ENCODE data around the gene CRTC3.
"Not testable (repeated sequence)": the region's sequence is repeated elsewhere in the genome, so short reads cannot be mapped to it uniquely, and the experiment has no call there.

CRTC3 gene

DNA sequence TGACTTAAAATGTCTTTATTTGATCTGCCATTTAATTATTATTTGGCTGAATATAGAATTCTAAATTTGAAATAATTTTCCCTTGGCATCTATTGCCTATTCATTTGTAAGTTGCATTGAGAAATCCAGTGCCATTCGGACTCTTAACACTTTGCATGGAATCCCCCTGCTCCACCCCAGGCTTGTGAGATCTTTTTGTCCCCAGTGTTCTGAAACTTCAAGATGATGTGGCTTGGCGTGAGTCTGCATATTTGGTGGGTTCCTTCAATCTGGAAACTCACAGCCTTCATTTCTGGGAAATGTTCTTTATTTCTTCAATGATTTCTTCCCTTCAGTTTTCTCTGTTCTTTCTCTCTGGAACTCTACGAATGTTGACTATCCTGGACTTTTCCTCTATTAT lies 103.6 kb downstream of the CRTC3 start:
- no peak for DNase-seq

DNA sequence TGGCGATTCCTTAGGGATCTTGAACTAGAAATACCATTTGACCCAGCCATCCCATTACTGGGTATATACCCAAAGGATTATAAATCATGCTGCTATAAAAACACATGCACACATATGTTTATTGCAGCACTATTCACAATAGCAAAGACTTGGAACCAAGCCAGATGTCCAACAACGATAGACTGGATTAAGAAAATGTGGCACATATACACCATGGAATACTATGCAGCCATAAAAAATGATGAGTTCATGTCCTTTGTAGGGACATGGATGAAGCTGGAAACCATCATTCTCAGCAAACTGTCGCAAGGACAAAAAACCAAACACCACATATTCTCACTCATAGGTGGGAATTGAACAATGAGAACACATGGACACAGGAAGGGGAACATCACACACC lies 107.3 kb downstream of the CRTC3 start:
- DNase-seq, result not testable (repeated sequence)

DNA sequence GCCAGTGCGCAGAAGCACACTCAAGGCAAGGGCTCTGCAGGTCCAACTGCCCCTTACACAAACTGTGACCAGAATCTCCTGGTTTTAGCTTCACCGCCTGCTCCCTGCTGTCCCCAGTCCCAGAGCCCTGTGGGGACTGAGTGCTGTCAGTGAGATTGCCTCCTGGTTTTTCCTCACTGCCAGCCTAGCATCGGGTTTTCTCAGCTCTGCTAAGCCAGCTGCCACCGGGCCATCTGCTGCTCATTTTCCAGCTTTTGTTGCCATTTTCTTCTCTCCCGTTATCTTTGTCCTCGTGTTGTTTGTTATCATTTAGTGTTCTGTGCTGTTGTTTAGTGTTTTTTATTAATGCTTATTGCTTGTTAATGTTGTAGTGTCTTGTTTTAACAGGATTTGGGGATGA lies 108.0 kb downstream of the CRTC3 start:
- no peak for DNase-seq

DNA sequence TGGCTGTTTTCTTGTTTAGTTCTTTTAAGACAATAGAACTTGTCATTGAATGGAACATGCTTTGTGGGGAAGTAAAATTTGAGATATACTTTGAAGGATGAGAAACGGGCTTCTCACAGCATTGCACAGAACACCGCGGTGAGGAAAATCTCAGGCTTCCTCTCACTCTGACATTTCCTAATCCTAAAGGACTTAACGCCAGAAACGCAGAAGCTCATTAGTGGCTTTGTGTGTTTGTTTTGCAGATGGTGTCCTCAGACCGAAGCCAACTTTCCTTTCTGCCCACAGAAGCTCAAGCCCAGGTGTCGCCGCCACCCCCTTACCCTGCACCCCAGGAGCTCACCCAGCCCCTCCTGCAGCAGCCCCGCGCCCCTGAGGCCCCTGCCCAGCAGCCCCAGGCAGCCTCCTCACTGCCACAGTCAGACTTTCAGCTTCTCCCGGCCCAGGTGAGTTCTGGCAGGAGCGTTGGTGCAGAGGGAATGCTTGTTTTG lies 108.5 kb downstream of the CRTC3 start:
- no peak for DNase-seq

DNA sequence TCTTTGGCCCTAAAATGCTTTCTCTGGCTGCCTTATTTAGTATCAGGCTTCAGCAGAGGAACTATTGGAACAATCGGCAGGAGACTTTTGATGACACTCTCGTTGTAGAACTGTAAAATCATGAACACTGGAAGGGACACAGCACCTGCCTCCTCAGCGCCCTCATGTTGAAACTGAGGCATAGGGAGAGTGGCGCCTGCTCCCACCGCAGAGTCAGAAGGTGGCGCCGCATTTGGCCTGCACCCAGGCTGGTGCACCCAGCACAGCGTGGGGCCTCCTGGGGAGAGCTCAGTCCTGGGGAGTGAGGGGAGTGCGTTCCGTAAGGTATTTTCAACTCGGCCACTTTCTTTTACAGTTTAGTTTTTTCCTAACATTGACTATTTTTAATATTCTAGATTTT lies 109.2 kb downstream of the CRTC3 start:
- no peak for DNase-seq

DNA sequence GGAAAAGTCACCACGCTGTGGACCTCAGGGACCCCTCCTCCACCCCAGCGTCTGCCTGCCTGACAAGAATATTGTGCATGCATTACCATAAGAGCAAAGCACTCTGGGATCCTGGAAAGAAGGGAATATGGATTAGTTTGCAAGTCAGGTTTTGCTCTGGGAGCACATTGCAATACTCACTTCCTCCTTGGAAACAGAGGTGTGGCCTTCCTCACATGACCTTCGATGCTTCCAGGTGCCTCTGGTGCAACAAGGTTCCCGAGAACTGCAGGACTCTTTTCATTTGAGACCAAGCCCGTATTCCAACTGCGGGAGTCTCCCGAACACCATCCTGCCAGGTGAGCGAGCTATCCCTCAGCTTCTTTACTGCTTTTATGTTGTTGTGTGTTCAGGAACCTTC lies 111.1 kb downstream of the CRTC3 start:
- DNase-seq, result no peak

DNA sequence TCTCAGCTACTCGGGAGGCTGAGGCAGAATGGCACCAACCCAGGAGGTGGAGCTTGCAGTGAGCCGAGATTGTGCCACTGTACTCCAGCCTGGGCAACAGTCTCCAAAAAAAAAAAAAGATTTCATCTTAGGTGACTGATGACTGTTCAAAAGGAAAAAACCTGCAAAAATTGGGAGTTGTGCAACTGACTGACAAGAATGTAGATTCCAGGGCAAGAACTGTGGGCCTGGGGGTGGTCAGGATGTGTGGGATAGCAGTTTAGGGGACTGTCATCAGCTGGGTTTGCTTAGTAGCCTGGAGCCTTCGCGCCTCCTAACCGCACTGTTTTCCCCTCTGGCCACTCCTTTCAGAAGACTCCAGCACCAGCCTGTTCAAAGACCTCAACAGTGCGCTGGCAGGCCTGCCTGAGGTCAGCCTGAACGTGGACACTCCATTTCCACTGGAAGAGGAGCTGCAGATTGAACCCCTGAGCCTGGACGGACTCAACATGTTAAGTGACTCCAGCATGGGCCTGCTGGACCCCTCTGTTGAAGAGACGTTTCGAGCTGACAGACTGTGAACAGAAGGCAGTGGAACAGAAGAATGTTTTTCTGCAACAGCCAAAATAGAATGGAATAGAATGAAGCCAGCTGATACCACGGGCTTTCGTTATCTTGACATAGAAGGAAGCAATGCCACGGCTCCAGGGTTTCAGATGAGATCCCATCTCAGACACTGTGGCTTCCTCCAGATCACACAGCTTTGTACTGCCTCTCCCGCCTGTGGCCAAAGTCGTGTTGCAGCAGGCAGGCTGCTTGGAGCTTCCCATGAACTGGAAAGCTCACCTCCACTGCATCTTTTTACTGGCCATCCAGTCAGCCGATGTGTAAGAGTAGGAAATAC lies 112.1 kb downstream of the CRTC3 start:
- DNase-seq, result no peak

DNA sequence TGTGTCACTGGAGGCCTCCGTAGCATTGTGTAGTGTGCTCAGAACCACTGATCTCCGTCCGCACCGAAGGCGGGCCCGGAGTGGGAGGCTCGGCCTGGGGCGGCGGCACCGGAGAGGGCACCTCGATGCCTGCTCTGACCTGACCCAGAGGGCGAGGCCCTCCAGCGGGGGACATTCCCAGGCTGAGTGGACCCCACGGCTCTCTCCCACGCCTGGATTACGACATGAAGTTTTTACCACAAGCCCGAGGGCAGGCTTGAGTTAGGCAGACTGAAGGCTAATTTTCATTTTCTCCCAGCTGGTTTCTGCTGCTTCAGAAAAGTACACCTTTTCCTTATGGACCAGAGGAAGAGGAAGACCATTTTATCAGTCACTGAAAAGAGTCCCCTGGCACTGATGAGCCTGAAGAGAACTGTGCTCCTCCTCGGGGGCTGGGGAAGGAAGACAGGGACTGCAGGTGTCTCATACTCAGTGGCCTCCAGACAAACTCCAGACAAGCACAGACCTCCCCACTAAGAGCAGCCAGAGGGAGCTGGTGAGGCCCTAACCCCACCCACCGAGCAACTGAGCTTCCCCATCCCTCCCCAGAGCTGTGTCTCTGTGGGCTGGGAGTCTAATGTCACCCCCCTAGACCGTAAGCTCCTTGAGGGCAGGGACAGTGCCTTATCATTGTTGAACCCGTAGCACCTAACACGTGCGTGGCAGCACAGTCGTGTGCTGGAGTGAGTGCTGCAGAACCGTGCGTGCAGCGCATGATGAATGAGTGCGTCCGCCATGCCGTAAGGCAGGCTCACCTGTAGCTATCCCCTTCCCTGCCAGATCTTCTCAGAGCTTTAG lies 113.0 kb downstream of the CRTC3 start:
- DNase-seq, result no peak

DNA sequence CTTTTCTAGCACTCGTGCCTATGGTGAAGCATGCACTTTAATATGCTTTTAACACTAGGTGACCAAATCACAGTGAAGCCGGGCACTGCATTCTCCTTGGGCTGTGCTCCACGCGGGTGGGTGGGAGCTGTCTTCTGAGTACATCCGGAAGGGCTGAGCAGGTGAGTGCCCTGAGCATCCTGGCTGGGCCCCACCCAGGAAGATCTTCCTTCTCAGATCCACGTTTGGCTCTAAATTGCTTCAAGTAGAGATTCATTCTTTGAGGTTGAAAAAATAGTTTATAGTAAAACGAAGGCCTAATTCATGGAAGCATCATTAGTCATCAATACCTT lies 113.5 kb downstream of the CRTC3 start:
- no peak for DNase-seq

DNA sequence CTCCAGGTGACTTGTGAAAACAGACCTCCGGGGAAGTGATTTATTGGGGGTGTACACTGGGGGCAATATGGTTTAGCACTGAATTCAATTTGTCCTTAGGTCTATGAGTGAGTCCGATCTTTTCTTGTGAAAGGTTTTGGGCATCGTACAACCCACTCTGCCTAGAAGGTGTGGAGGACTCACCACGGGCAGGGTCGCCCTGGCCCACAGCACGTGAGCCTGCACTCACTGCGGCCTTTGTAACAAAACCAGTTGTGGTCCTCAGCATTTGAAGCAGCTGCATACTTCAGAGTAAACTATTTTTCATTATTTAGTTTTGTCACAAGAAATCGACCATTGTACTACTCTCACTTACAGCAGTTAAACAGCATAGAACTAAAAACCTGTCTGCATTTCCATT lies 114.8 kb downstream of the CRTC3 start:
- DNase-seq, result no peak

DNA sequence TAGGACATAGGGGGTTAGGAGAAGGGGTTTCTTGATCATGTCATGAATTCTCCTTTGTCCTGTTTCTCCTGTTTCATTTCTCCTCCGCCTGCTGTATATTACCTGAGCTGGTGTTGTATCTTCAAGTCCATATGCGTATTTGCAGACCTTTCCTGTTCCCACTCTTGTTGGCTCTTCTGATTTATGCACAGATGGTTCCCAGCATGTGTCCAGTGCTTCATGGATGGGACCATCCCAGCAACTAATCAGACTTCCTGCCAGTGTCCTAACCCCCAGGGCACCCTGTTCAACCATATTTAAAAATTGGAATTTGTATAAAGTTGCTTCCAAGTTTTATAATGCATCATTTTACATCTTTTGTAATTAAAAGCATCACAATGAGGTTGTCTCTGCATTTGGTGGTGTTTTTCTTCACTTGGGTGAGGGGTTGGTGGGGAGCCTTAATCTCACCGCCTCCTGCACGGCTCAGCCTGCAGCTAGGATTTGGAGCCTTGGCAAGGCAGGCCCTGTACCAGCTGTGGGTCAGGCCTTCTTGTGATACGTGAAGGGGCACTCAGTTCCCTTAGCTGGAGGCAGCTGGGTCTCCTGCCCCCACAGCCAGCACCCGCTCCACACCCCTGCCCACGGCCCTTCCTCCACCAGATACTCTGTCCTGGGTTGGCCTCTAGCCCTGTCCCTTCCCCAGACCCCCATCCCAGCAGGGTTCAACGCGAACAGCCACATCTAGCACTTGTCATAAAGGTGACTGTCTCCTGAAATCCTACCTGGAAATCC lies 115.4 kb downstream of the CRTC3 start:
- DNase-seq, result no peak

DNA sequence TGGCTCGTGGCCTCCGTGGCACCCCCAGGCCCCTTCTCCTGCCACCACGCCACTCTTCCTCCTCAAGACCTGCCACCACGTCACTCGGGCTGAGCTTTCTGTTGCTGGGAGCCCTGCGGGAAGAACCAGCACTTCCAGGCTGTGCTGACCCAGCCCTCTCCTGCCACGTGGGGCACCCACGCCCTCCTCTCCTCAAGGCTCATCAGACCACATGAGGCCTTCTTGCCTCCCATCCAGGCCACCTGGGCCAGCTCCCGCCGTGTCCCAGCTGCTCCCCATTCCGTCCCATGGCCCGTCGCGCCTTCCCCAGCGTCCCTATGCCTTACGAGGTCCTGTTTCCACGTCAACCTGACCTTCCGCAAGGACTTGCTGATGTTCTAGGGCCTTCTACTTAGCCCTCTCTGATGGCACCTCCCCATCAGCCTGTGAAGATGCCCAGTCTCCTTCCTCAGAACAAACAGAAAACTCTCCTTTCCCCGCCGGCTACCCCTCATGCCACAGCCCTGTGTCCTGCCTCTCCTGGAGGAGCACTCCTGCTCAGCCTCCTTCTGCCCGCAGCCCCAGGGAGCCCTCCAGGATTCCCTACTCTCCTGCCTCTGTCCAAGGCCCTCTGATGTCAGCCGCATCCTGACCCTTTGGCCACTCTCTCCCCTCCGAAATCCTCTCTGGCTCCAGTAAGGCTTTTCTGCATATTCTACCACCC lies 116.3 kb downstream of the CRTC3 start:
- no peak for DNase-seq

DNA sequence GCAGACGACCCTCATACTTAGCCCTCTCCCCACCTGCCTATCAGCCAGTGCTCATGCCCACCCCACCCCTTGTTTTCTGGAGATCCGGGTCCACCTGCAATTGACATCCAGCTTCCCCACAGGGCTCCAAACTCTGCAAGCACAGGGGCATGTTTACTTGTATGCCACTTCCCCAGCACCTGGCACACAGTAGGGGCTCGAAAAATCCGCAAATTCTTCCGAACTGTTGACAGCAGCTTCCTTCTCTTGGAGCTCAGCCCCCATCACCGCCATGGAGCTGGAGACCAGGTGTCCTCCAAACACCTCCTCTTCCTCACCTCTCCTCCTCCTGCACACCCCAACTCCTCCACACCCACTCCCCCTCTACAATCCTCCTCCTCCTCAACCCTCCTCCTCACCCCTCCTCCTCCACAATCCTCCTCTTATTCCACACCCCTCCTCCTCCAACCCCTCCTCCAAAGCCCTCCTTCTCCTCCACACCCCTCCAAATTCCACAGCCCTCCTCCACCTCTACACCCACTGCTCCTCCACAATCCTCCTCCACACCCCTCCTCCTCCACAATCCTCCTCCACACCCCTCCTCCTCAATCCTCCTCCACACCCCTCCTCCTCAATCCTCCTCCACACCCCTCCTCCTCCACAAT lies 117.1 kb downstream of the CRTC3 start:
- no peak for DNase-seq

DNA sequence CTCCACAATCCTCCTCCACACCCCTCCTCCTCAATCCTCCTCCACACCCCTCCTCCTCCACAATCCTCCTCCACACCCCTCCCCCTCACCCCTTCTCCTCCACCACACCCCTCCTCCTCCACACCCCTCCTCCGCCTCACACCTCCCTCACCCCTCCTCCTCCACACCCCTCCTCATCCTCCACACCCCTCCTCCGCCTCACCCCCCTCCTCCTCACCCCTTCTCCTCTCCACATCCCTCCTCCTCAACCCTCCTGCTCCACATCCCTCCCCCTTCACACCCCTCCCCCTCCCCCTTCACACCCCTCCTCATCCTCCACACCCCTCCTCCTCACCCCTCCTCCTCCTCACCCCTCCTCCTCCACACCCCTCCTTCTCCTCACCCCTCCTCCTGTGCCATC lies 117.6 kb downstream of the CRTC3 start:
- DNase-seq, result no peak

DNA sequence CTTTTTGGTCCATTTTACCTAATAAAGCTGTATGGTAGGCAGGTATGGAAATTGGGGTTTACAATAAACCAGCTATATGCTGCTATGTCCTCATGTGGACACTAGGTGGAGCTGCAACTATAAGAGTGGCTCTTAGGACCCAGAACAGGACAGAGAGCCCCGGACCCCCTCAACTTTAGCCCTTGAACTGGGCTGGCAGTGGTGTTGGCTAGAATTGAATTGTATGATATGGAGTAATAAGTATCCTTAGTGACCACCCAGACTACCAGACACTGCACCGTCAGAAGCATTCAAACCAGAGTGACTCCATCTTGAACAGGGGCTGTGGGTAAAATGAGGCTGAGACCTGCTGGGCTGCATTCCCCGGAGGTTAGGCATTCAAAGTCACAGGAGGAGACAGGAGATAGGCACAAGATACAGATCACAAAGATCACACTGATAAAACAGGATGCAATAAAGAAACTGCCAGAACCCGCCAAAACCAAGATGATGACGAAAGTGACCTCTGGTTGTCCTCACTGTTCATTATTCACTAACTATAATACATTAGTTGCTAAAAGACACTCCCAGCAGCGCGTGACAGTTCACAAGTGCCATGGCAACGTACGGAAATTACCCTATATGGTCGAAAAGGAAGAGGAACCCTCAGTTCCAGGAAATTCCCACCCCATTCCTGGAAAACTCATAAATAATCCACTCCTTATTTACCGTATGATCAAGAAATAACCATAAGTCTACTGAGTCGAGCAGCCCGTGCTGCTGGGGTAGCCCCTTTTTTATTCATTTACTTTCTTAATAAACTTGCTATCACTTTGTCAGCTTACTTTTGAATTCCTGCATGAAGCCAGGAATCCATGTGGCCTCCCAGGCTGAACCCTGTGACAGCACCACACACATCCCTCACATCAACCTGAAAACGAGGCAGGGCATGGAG lies 118.7 kb downstream of the CRTC3 start:
- DNase-seq, result peak; percentile 77

DNA sequence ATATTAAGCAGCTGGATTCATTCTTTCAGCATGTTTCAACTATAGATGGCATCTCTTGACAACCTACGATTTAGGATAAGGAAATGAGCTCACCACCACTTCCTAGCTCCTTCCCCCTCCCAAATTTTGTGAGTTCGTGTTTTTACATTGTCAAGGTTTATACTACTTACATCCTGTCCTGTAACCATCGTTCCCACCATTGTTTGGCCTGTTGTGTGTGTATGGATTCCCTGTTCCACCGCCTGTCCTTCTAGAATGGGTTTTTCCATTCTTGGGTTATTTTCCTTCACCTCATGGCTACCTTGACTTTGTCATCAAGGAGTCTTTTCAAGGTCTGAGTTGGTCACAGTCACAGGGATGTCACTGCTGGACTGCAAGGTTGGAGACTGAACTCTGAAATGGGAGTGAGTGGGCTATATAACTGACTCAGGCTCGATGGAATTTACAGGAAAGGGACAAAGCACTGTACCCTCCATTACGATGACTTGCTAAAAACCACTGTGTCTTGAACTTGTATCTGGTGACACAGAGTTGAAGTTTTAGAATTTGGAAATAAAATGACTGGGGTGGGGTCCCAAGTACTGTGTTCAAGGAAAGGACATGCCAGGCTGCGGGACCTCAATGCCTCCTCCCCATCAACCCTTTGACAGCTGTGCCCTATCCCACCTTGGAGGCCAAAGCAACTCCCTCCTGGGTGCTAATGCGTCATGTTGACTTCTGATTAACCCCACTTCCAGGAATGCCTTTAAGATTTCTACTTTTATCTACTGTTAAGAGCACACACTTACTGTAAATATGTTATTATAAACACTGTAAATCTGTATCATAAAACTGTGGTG lies 120.6 kb downstream of the CRTC3 start:
- no peak for DNase-seq

DNA sequence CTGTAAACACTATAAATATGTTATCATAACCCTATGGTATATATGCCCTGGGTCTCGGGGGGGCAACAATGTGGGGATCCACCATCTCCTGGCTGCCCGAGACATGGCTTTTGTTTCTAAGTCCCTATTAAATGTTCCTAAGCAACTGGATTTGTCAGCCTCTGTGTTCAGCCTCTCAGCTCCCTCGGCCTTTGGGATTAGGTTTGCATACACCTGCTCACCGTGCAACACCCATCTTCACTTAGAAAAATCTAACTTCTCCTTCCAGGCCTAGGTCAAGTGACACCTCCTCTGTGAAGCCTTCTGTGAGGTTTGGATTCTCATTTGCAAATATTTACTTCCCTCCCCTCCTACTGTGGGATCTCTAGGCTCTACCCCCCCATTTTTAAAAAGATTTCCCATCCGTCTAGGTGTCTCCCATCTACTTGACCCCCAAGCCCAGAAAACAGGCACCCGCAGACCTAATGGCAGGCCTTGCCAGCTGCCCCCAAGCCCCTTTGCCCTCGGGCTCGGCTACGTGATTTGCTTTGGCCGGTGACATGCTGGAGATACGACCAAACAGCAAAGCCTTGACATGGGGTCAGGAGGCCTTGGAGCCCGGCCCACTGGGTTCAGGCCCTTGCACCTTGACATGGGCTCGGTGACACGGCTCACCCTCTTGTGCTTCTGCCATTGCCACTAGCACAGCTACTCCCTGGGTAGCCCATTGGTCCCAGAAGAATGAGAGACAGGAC lies 121.4 kb downstream of the CRTC3 start:
- no peak for DNase-seq

DNA sequence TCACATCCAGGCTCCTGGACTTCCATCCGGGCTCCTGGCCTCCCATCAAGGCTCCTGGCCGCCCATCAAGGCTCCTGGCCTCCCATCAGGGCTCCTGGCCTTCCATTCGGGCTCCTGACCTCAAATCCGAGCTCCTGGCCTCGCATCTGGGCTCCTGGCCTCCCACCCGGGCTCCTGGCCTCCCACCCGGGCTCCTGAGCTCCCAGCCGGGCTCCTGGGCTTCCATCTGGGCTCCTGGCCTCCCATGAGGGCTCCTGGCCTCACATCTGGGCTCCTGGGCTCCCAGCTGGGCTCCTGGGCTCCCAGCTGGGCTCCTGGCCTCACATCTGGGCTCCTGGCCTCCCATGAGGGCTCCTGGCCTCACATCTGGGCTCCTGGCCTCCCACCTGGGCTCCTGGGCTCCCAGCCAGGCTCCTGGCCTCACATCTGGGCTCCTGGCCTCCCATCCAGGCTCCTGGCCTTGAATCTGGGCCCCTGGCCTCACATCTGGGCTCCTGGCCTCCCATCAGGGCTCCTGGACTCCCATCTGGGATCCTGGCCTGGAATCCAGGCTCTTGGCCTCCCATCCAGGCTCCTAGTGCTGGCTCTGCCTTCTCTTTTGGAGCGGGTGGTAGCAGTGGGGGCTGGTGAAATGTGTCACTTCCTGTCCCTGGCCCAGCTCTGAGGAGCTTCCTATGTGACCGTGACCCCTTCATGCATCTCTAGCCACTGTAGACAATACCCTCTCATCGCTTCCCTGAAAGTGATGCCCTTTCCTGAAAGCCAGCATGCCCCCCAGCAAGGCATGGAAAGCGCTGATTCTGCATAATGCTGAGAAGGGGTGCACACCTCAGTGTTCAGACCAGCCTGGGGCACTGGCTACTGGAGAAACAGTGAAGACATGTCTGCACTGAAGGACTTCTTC lies 124.8 kb downstream of the CRTC3 start:
- DNase-seq, result no peak
